H9 (cell line): ENCODE results near the gene IL33. TPM values are rescaled to one million over a fixed set of nuclear protein-coding genes. Genes with fewer than 3 reads are reported as not detected.

Experiments
- DNase-seq: peaks from one replicate; pipeline ENCODE4 v3.0.0-alpha.2; 2017
- H2AFZ ChIP-seq: one replicate; pipeline ENCODE4 v1.6.1; 2013; ENCODE audit warnings: mild to moderate bottlenecking, low read length, control low read depth, moderate library complexity
- H2AK5ac ChIP-seq: 2 replicates; pipeline ENCODE4 v1.6.1; 2013; ENCODE audit warnings: low read length, control low read depth, mixed read lengths; ENCODE audit not compliant: insufficient read length
- H2BK120ac ChIP-seq: one replicate; pipeline ENCODE4 v1.6.1; 2013; ENCODE audit warnings: low read depth, mild to moderate bottlenecking, low read length, control low read depth, inconsistent platforms; ENCODE audit not compliant: poor library complexity, severe bottlenecking
- H2BK12ac ChIP-seq: 2 replicates; pipeline ENCODE4 v1.6.1; 2013; ENCODE audit warnings: low read length, control low read depth, mixed read lengths, low read depth; ENCODE audit not compliant: insufficient read length
- H2BK15ac ChIP-seq: 2 replicates; pipeline ENCODE4 v1.6.1; 2013; ENCODE audit warnings: low read depth, low read length, control low read depth
- H2BK20ac ChIP-seq: one replicate; pipeline ENCODE4 v1.6.1; 2013; ENCODE audit warnings: low read depth, mild to moderate bottlenecking, low read length, control low read depth, inconsistent platforms; ENCODE audit not compliant: poor library complexity, severe bottlenecking
- H2BK5ac ChIP-seq: 2 replicates; pipeline ENCODE4 v1.6.1; 2013; ENCODE audit warnings: low read length, control low read depth, mixed read lengths; ENCODE audit not compliant: insufficient read length
- H3K14ac ChIP-seq: 2 replicates; pipeline ENCODE4 v1.6.1; 2013; ENCODE audit warnings: low read length, control low read depth; ENCODE audit not compliant: insufficient read depth
- H3K18ac ChIP-seq: 2 replicates; pipeline ENCODE4 v1.6.1; 2013; ENCODE audit warnings: low read depth, mild to moderate bottlenecking, mixed read lengths, low read length, control low read depth; ENCODE audit not compliant: insufficient read length
- H3K23ac ChIP-seq: 2 replicates; pipeline ENCODE4 v1.6.1; 2013; ENCODE audit warnings: low read length, control low read depth, mixed read lengths, low read depth; ENCODE audit not compliant: insufficient read length
- H3K23me2 ChIP-seq: 2 replicates; pipeline ENCODE4 v1.6.1; 2013; ENCODE audit warnings: low read depth, mild to moderate bottlenecking, mixed read lengths, low read length, control low read depth; ENCODE audit not compliant: insufficient read length, poor library complexity, severe bottlenecking
- H3K27ac ChIP-seq: 2 replicates; pipeline ENCODE4 v1.5.1; 2013; ENCODE audit warnings: low read length, control low read depth, mixed read lengths, low read depth; ENCODE audit not compliant: insufficient read length
- H3K27me3 ChIP-seq: 2 replicates; pipeline ENCODE4 v1.6.1; 2013; ENCODE audit warnings: low read length, control low read depth, inconsistent platforms; ENCODE audit not compliant: insufficient read depth
- H3K4ac ChIP-seq: 2 replicates; pipeline ENCODE4 v1.6.1; 2013; ENCODE audit warnings: low read depth, mild to moderate bottlenecking, control low read depth, inconsistent platforms, low read length, moderate library complexity
- H3K4me1 ChIP-seq: 2 replicates; pipeline ENCODE4 v1.6.1; 2013; ENCODE audit warnings: low read length, control low read depth, inconsistent platforms; ENCODE audit not compliant: insufficient read depth
- H3K4me2 ChIP-seq: 2 replicates; pipeline ENCODE4 v1.6.1; 2013; ENCODE audit warnings: low read length, control low read depth, mixed read lengths; ENCODE audit not compliant: insufficient read length, insufficient read depth
- H3K56ac ChIP-seq: 2 replicates; pipeline ENCODE4 v1.6.1; 2013; ENCODE audit warnings: low read depth, mild to moderate bottlenecking, mixed read lengths, low read length, control low read depth; ENCODE audit not compliant: insufficient read length
- H3K79me1 ChIP-seq: 2 replicates; pipeline ENCODE4 v1.6.1; 2013; ENCODE audit warnings: low read depth, mild to moderate bottlenecking, moderate library complexity, low read length, control low read depth, inconsistent platforms; ENCODE audit not compliant: insufficient read depth, poor library complexity, severe bottlenecking
- H3K79me2 ChIP-seq: 2 replicates; pipeline ENCODE4 v1.6.1; 2013; ENCODE audit warnings: low read length, control low read depth, inconsistent platforms; ENCODE audit not compliant: insufficient read depth
- H3K9ac ChIP-seq: 2 replicates; pipeline ENCODE4 v1.6.1; 2013; ENCODE audit warnings: low read length, control low read depth, mixed read lengths; ENCODE audit not compliant: insufficient read length; ENCODE audit errors: extremely low read depth
- H3K9me3 ChIP-seq: one replicate; pipeline ENCODE4 v1.6.1; 2013; ENCODE audit warnings: low read depth, low read length, inconsistent platforms; ENCODE audit not compliant: control insufficient read depth
- H3T11ph ChIP-seq: one replicate; pipeline ENCODE4 v1.6.1; 2013; ENCODE audit warnings: mild to moderate bottlenecking, low read length, control low read depth, inconsistent platforms
- H4K20me1 ChIP-seq: one replicate; pipeline ENCODE4 v1.6.1; 2013; ENCODE audit not compliant: control insufficient read depth, insufficient read length, insufficient read depth
- H4K5ac ChIP-seq: 2 replicates; pipeline ENCODE4 v1.6.1; 2013; ENCODE audit warnings: low read depth, mild to moderate bottlenecking, mixed read lengths, low read length, control low read depth; ENCODE audit not compliant: insufficient read length
- H4K8ac ChIP-seq: replicated peaks from 2 replicates; pipeline ENCODE4 v1.6.1; 2013; ENCODE audit warnings: low read length, control low read depth, mixed read lengths, low read depth; ENCODE audit not compliant: insufficient read length
- H4K91ac ChIP-seq: 2 replicates; pipeline ENCODE4 v1.6.1; 2013; ENCODE audit warnings: low read depth, mild to moderate bottlenecking, moderate library complexity, mixed read lengths, low read length, control low read depth; ENCODE audit not compliant: insufficient read length
- H3K27ac Mint-ChIP-seq, 3 experiments: 2 replicates in 2 of 3; 3 replicates in 1 of 3; pipeline ENCODE4 v1.8.0; 2020 to 2021; ENCODE audit warnings: mixed read lengths in 3 of 3, mild to moderate bottlenecking in 1 of 3, moderate library complexity in 1 of 3
- H3K27me3 Mint-ChIP-seq: 2 replicates; pipeline ENCODE4 v1.8.0; 2021; ENCODE audit warnings: low read depth, mild to moderate bottlenecking, moderate library complexity, mixed read lengths
- H3K36me3 Mint-ChIP-seq, 3 experiments: 2 replicates in 2 of 3; 3 replicates in 1 of 3; pipeline ENCODE4 v1.8.0; 2020 to 2021; ENCODE audit warnings: low read depth in 3 of 3, mixed read lengths in 3 of 3; ENCODE audit not compliant: insufficient read depth in 1 of 3
- H3K4me1 Mint-ChIP-seq, 2 experiments: 2 replicates each; pipeline ENCODE4 v1.8.0; 2020; ENCODE audit warnings: mixed read lengths in 2 of 2
- H3K4me3 Mint-ChIP-seq, 2 experiments: 2 replicates in 1 of 2; 3 replicates in 1 of 2; pipeline ENCODE4 v1.8.0; 2020 to 2021; ENCODE audit warnings: mild to moderate bottlenecking in 2 of 2, mixed read lengths in 2 of 2, moderate library complexity in 1 of 2
- H3K9me3 Mint-ChIP-seq, 2 experiments: 2 replicates in 1 of 2; 3 replicates in 1 of 2; pipeline ENCODE4 v1.8.0; 2020; ENCODE audit warnings: mild to moderate bottlenecking in 2 of 2, mixed read lengths in 2 of 2, moderate library complexity in 1 of 2
- WGBS: extraction: QIAGEN DNeasy Blood & Tissue Kit; methylation state at CpG from one replicate; pipeline ENCODE4 v1.1.7; 2013; ENCODE audit warnings: missing lambda C conversion rate, low lambda C conversion rate, mixed read lengths; ENCODE audit not compliant: insufficient read length; ENCODE audit errors: extremely low coverage; 5-methylcytosine and 5-hydroxymethylcytosine counted together
- total RNA-seq: library from RNA; stranded (reverse); gene quantifications from 2 replicates; pipeline ENCODE4 v1.2.1, GENCODE V29; 2021
- TF ChIP-seq, protein P1 (sequence below): fragments of 200-600 bp; sonication (generic); conservative IDR thresholded peaks from 3 replicates; pipeline ENCODE4 v1.8.0; 2021; ENCODE audit warnings: antibody characterized with exemption, mild to moderate bottlenecking

Gene IL33
- total RNA-seq, 1 experiment from 2014 or later: not detected

DNA sequence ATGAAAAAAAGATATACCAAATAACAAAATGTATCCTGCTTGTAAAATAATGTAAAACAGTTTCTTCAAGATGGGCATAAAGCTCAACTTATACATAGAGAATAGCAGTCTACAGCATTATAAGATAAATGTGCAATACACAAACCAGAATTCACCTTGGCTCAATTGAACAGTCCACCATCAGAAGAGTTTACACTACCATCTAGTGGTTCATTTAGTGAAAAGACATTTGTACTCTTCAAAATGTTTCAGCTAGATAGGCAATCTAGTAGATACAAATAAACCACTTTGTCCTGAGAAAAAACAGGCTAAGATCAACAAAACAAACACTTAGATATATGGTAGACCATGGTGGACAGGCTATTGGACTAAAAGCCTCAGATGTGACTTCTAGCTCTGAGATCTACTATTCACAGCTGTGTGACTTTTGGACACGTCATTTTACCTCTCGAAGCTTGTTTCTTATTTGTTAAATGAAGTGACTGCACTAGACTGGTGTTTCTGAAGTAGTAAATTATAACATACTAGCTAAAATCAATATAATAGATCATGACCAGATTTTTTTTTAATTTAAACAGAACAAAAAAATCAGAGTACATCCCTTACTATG lies 90.5 kb downstream of the IL33 start:
- WGBS: no CpG with 5 or more reads among the region's 2 CpGs
- no peak overlapping the region for H4K5ac ChIP-seq
- no peaks in the 10 kb centered on the region for H3K27me3 Mint-ChIP-seq

More for the DNA sequence above, 90.5 kb downstream of the IL33 start:
- no peaks in the 10 kb centered on the region for H4K20me1 ChIP-seq
- no peak overlapping the region for H4K91ac ChIP-seq
- no peak overlapping the region for H3K27ac ChIP-seq
- Mint-ChIP-seq H3K27ac (no peak overlapping the region), H3K36me3 (no peaks in the 10 kb centered on the region), H3K4me3 (no peak overlapping the region), H3K9me3 (no peaks in the 10 kb centered on the region), H3K4me1 (peaks cover 3 to 4% of the 10 kb centered on the region in 2 experiments; a peak in 3 of 4 replicates)
- no peak overlapping the region for H2AK5ac ChIP-seq
- no peak overlapping the region for H3K9ac ChIP-seq
- no peaks in the 10 kb centered on the region for H3K27me3 ChIP-seq
- H3K23ac ChIP-seq: no peak overlapping the region
- no peaks in the 10 kb centered on the region for H3K9me3 ChIP-seq
- no peak overlapping the region for H3T11ph ChIP-seq
- H4K8ac ChIP-seq: no peak overlapping the region
- H2BK120ac ChIP-seq: no peak overlapping the region
- no peak overlapping the region for H3K14ac ChIP-seq
- no peak overlapping the region for H2BK12ac ChIP-seq
- H2BK15ac ChIP-seq: no peak overlapping the region
- TF ChIP-seq, protein P1, sequence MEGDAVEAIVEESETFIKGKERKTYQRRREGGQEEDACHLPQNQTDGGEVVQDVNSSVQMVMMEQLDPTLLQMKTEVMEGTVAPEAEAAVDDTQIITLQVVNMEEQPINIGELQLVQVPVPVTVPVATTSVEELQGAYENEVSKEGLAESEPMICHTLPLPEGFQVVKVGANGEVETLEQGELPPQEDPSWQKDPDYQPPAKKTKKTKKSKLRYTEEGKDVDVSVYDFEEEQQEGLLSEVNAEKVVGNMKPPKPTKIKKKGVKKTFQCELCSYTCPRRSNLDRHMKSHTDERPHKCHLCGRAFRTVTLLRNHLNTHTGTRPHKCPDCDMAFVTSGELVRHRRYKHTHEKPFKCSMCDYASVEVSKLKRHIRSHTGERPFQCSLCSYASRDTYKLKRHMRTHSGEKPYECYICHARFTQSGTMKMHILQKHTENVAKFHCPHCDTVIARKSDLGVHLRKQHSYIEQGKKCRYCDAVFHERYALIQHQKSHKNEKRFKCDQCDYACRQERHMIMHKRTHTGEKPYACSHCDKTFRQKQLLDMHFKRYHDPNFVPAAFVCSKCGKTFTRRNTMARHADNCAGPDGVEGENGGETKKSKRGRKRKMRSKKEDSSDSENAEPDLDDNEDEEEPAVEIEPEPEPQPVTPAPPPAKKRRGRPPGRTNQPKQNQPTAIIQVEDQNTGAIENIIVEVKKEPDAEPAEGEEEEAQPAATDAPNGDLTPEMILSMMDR: peak; percentile 69; the same call in 2 of the 3 replicates
- no peak for DNase-seq
- H3K23me2 ChIP-seq: no peaks in the 10 kb centered on the region
- no peak overlapping the region for H2BK20ac ChIP-seq
- H3K79me1 ChIP-seq: no peaks in the 10 kb centered on the region
- no peak overlapping the region for H3K18ac ChIP-seq
- no peak overlapping the region for H3K4me2 ChIP-seq
- H2AFZ ChIP-seq: no peak overlapping the region
- H3K56ac ChIP-seq: no peak overlapping the region
- H3K4me1 ChIP-seq: no peaks in the 10 kb centered on the region
- H3K79me2 ChIP-seq: no peaks in the 10 kb centered on the region
- H2BK5ac ChIP-seq: no peak overlapping the region
- H3K4ac ChIP-seq: no peak overlapping the region

Other genes starting within 250 kb of the IL33 start
- 19.0 and 19.1 TPM in 2 replicates for gene RANBP6, start 200.2 kb upstream of the IL33 start, total RNA-seq
- gene TPD52L3, start 112.6 kb downstream of the IL33 start, total RNA-seq: not detected in 2 replicates
- gene UHRF2, start 197.4 kb downstream of the IL33 start, total RNA-seq: 45.2 and 47.3 TPM in 2 replicates